T follicular helper cell (primary cell): ENCODE data around the gene ADAMTSL5.

Source experiments
- DNase-seq: peaks from one replicate; pipeline ENCODE4 v3.0.0-alpha.2; 2020; ENCODE audit warnings: low read depth

ADAMTSL5 gene

DNA sequence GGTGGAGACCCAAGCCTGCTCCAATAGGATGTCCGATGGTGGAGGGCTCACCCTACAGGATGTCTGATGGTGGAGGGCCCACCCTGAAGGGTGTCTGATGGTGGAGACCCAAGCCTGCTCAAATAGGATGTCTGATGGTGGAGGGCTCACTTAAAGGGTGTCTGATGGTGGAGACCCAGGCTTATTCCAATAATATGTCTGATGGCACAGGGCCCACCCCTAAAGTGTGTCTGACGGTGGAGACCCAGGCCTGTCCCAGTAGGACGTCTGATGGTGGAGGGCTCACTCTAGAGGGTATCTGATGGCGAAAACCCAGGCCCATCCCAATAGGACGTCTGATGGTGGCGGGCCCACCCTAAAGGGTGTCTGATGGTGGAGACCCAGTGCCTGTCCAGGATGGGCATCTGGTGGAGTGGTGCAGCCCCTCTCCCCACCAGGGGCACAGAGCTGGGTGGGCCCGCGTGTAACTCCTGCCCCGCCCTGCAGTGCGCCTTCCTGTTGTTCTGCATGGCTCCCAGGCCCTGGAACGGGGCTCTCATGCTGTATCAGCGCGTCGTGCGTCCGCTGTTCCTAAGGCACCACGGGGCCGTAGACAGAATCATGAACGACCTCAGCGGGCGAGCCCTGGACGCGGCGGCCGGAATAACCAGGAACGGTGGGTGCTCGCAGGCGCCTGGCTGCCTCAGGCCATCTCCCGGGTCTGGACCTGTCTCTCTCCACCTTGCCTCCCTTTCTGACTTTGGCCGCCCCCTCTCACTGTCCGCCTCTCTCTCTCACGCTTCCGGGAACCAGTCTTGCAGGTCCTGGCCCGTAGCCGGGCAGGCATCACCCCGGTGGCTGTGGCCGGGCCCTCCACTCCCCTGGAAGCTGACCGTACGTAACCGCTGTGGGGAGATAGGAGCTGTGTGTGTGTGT is 16.8 kb downstream of the ADAMTSL5 start:
- DNase-seq = no peak

DNA sequence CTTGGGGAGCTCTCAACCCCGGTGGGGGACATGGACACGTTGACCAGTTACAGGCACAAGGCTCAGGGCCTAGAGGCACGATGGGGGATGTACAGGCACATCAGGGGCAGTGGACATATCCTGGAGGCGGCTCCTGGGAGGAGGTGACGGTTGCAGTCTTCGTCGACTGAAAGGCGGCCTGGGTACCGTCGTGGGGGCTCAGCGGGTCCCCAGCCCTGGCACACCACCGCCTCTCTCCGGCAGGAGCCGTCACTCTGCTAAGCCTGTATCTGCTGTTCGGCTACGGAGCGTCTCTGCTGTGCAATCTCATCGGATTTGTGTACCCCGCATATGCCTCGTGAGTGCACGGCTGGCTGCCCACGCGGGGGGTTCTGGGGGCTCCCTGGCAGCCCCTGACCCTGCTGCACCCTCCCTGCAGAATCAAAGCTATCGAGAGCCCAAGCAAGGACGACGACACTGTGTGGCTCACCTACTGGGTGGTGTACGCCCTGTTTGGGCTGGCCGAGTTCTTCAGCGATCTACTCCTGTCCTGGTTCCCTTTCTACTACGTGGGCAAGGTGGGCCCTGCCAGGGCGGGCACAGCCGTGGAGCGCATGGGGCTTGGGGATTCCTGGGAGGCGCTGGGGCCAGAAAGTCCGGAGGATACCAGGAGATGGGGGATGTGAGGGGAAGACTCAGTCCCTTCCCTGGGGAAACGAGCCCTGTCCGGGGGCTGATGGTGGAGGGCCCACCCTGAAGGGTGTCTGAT is 17.6 kb downstream of the ADAMTSL5 start:
- DNase-seq = no peak

DNA sequence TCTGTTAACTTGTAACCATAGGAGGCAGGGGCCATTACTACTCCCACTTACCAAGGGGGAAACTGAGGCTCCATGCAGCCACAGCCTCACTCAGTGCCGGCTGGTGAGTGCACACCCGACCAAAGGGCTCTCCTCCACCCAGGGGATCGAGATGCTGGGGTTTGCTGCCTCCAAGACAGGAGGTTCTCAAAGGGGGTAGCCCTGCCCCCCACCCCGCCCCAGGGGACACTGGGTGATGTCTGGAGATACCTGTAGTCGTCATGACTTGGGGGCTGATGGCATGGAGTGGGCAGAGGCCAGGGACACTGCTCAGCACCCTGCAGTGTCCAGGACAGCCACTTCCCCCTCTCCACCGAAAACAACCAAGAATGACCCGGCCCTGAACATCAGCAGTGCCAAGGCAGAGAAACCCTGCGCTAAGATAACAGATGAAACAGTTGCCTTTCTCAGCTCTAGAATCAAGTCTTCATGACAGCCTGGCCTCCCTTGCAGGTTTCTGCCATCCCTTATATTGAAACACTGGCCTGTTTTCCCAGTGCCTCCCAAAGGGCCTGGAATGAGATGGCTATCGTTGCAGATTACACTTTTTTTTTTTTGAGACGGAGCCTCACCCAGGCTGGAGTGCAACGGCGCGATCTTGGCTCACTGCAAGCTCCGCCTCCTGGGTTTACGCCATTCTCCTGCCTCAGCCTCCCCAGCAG is 18.6 kb downstream of the ADAMTSL5 start:
- no peak for DNase-seq

DNA sequence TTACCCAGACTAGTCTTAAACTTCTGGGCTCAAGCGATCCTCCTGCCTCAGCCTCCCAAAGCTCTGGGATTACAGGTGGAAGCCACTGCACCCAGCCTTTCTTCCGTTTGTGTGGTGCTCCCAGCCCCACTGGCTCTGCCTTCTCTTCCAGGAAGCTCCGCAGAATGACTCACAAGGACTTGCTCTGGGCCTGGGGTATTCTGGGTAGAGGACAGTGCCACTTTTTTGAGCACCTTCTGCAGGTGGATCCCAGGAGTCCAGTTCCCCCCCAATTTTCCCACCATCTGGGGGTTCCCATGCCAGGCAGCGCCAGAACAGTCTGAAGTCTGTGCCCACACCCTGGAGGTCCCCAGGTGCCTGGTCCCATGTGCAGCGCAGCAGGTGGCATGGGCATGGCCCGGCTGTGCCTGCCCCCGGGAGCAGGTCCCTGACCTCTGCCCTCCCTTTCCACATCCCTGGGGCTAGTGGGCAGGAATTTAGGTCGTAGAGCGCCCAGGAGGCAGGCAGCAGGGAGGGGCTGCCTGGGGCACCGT is 20.3 kb downstream of the ADAMTSL5 start:
- no peak for DNase-seq

DNA sequence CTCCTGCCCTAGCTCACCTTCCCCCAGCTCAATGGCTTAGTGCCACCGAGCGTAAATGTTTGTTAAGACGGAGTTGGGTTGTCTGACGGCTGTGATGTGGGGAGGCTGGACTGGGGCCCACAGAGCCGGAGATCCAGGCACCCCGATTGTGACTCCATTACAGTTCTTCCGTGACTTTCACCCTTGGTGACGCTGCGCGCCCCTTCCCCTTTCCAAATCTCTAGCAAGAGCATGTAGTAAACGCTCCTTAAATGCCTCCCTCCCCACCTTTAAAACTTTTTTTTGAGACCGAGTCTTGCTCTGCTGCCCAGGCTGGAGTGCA is 21.0 kb downstream of the ADAMTSL5 start:
- DNase-seq = no peak

DNA sequence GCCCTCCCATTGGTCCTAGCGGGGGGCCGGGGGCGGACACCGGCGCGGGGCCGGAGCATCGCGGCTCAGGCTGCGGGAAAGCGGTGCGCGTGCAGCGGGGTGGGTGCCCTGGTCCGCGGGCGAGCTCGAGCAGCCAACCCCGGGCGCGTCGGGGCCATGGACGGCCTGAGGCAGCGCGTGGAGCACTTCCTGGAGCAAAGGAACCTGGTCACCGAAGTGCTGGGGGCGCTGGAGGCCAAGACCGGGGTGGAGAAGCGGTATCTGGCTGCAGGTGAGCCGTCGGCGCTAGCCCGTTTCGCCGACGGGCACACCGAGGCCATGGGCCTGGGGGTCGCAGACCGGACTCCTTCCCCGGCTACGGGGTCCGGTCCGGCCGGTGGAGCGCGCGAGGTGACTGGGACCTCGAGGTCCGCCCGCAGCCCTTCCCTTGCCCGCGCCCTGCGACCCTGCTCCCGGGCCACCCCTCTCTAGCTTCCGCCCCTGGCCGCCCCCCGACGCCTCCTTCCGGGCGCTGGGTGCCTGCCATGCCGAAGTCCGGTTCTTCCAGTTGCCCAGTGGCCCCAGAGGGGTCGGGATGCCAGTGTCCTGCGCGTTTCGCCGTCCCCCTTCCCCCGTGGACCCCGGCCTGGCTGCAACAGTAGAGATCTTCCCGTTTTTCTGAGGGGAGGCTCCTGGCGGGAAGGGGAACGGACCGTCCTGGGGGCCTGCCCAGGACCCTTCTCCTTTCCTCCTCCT is 21.5 kb downstream of the ADAMTSL5 start, which contains the start of gene REEP6:
REEP6 (plus strand) TSS at position 68 of the 735 bp plus-strand sequence; CDS start at position 157, 89 bp downstream.
- DNase-seq = no peak

DNA sequence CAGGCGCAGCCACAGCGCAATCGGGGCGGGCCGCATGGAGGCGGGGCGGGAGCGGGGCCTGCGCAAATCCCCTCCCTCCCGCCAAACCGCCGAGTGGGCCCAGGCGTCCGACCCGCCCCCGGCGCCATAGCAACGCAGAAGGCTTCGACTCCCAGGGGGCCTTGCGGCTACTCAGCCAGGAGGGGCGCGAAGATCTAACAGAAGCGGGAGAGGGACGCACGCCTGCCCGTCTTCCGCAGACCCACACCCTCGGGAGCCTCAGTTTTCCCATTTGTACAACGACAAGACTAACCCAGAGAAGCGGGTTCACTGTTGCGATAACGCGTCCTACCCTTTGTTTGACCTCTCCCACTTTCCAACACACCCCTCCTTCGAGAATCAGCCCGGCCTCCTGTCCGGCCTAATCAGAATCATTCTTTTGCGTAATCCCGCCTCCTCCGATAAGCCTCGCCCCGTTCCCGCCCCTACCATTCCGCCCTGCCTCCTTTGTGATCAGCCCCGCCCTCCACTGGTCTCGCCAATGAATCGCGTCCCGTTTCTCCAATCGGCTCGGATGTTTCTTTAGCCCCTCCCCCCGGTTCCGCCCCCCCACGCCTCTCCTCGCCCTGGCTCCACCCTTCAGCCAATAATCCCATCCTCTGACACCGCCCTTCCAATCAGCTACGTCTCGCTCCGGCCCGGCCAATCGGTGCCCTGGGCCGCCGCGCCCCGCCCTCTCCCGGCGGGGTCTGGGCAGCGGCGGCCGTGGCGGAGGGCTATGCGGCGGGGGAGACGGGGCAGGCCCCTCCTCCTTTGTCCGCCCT is 22.3 kb downstream of the ADAMTSL5 start, which contains the start of gene PCSK4:
PCSK4 (minus strand) TSS at position 40 of the 803 bp plus-strand sequence; CDS start at position 36, 4 bp downstream.
- peak; percentile 98 for DNase-seq

DNA sequence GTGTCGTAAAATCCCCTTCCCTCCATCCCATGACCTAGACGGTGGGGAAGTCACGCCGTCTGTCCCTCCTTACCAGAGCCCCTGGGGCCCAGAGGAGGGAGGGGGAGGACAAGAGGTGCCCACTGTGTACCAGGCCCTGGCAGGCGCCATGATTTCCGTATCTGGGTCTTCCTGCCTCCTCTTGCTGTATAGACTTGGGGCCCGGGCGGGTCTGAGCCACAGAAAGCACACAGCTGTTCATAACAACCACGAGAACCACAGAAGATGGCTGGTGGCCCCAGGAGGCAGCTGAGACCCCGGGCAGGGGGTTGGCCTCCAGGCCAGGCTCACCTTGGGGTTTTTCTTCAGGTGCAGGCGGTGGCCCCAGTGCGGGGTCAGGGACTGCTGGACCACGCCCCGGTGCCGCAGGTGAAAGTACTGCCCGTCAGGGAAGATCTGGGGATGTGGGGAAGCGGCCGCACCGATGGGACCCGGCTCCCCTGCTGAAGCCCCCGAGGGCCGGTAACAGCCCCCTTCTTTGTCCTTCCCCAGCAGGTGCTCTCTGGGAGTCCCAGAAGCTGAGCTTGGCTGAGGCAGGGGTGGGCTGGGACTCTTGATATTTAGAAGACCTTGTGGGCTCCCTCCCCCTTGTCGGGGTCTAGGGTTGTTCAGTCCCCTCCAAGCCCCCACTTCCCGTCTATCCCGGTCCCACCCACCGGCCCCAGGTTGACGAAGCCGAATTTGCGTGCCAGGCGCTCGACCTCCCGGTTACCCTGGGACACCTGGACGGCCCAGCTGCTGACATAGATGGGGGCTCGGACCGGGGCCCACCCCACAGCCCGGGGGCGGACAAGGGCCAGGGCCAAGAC is 23.1 kb downstream of the ADAMTSL5 start:
- DNase-seq = no peak

DNA sequence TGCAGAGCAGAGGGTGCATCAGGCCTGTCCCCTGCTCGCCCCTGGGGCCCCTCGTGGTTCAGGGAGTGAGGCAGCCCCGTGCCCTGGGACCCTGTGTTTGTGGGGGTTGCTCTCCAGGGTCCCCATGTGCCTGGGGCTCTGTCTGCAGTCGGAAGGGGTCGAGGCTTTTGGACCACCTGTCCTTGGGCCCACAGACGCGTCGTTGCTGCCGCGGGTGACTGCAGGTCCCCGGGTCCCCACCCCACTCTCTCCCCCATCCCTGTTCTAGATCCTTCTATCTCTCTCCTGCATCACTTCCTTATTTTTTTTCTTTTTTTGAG is 24.6 kb downstream of the ADAMTSL5 start:
- no peak for DNase-seq

DNA sequence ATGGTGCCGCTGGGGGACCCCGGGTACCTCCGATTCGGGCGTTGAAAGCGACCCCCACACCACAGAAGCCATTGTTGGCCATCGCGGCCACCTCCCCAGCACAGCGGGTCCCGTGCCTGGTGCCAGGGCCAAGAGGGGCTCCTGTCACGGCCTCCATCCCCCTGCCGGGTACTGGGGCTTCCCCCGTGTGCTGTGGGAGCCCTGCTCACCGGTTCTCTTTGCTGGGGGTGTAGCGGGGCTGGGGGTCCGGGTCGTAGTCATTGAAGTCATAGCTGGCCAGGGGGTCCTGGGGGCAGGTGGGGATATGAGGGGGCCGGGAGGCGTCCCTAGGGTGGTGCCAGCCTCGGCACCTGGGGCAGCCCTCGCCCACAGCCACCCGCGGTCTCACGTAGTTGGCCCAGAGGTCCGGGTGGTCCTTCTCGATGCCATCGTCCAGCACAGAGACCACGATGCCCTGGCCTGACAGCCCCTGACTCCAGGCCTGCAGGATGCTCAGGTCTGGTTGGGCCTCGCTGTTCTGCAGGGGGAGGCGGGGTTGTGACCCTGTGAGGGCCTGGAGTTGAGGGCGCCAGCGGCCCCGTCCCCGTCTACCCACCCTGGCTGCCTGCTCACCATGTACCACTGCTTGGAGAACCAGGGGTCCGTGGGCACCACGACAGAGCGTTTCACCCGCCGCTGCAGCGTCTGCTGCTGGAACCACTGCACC is 25.1 kb downstream of the ADAMTSL5 start:
- DNase-seq = no peak

DNA sequence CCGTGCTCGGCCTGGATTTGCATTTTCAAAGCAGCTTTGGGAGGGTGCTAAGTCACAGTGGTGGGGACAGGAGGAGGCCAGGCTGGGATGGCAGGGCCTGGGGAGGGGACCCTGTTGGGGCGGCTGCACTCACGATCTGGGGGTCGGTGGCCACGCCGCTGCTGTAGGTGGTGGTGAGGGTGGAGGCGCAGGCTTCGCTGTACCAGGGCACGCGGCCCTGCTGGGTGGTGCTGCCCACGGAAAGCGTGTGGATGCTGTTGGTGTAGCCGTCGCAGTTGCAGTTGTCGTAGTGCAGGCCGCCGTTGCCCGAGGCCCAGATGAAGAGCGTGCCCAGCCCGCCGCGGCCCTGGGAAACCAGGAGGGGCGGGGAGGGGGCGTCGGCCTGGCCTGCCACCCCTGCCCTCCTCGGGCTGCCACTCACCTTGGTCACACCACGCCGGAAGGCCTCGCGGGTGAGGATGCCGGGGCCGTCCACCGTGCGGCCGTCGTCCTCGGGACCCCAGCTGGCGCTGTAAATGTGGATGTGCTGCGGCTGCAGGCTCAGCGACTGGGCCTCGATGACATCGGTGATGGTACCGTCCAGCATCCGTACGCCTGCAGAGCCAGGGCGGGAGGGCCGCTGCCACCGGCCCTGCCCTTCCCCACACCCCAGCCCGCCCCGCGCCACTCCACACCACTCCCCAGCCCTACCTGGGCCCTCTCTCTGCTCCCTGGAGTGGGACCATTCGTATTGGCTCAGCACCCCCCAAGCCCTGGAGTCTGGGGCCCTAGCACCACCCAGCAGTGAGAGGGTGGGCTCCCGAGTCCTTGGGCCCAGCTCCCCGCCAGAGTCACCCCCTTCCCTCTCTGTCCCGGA is 25.9 kb downstream of the ADAMTSL5 start:
- no peak for DNase-seq

DNA sequence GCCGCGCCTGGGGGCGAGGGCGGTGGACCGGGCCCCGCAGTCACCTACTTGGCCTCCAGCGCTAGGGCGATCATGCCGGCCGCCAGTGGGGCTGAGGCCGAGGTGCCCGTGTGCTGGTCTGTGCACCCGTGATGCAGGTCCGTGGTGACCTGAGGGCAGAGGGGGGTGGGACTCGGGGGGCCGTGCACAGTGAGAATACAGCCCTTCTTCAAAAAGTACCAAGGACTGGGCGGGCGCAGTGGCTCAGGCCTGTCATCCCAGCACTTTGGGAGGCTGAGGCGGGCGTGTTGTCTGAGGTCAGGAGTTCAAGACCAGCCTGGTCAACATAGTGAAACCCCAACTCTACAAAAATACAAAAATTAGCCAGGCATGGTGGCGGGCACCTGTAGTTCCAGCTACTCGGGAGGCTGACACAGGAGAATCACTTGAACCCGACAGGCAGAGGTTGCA is 28.8 kb downstream of the ADAMTSL5 start:
- no peak for DNase-seq

DNA sequence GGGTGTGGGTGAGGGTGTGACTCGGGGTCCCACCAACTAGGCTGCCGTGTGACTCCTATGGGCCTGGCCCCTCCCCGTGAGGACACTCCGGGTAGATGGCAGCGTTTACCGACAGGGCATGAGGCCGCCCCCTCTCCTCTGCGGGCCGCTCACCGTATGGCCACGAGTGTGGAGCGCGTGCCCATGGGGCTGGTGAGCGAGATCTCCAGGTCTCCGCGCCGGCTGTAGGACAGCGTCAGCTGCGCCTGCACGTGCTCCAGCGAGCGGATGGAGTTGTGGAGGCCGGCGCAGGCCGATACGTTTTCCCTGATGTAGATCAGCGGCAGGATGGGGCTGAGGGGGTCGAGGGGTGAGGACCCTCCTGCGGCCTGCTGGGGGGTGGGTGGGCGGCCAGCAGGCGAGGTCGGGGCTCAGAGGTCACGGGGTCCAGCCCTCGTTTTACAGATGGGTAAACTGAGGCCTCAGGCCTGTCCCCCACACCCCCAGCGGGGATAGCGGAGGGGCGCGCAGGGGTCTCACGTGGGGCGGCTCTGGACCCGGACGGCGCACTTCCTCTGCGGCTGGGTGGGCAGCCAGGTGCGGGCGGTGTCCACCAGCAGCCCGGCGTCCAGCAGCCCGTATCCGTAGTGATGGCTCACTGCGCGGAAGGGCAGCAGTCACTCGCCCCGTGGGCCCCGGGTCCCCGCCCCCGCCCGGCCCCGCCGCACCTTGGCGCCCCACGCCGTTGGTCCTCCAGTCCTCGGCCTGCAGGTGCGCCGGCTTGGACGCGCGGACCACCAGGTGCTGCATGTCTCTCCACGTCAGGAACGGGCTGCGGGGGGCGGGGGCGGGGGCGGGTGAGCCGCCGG is 29.5 kb downstream of the ADAMTSL5 start:
- no peak for DNase-seq

DNA sequence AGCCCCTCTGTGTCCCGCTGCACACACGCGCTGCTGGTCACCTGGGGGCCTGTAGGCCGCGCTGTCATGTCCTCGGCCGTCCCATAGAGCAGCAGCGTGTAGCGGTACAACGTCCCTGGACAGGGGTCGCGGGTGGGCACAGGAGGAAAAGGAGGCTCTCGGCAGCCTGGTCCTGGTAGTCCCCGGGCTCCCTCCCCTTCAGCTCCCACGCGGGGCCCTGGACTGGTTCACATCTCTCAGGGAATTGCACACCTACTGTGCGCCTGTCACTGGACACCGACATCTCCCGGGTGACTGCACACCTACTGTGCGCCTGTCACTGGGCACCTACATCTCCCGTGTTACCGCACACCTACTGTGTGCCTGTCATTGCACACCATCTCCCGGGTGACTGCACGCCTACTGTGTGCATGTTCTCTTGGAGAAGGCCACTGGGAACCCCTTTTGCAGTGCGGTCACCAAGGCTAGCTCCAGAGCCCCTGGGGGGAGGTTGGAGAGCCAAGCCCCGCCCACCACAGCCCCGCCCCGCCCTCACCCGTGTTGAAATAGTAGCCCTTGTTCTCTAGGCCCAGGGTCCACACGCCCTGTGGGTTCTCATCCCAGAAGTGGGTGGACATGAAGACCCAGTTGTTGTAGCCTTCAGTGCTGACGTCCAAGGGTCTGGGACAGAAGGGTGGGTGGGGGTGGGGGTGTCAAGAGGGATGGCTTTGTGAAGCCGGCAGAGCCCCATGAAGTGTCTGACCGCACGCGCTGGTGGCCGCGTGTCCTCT is 30.3 kb downstream of the ADAMTSL5 start:
- DNase-seq = no peak

DNA sequence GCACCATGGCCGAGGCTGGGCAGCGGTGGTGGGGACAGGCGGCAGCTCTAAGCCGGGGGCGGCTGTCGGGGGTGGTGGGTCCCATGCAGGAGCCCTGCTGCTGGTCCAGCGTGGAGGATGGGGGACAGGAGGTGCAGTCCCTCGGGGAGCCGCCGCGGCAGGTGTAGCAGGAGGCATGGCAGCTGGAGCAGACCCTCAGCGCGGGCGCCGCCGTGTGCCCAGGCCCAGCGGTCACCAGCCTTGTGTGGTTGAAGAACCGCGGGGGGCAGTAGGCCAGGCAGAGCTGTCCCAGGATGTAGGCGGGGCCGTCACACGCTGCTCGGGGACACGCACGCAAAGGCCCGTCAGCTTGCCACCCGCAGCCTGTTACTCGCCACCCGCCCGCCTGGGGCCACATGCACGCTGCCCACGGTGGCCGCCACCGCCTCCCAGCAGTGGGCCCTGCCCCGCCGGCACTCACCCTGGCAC is 30.9 kb downstream of the ADAMTSL5 start:
- no peak for DNase-seq

DNA sequence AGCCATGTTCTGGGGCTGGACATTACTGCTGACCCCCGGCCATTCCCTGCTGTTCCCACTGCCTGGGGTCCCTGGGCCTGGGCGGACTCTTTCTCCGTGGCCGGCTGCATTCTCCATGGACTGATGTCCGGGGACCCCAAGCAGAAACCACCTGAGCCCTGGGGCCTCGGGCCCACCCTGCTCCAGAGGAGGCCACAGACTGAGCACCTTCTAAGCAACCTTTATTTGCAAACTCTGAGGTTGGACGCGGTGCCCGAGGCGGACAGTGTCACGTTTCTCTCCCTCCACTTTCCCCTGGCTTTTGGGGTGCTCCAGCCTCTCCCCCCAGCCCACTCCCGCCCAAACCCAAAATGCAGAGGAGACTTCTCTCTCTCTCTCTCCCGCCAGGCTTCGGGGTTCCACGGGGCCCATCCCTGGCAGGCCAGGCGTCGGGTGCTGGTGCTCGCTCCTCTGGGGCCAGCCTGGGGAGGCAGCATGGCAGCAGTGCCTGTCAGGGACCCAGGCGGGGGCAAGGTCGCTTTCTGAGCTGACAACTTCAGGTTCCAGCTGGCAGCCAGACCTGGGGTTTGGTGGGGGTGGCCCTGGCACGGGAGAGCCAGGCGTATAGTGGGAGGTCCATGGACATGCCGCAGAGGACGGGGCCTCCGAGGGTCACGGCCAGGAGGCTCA is 31.5 kb downstream of the ADAMTSL5 start:
- no peak for DNase-seq
